AG10803 (cell line): ENCODE measurements around the gene COX6A2.
"Not testable (repeated sequence)": the region's sequence is repeated elsewhere in the genome, so short reads cannot be mapped to it uniquely, and the experiment has no call there.

Experiments
- DNase-seq: peaks from one replicate; pipeline ENCODE4 v3.0.0; 2010; ENCODE audit warnings: low read depth
- H3K4me3 ChIP-seq: 2 replicates; pipeline ENCODE4 v1.5.1; 2011; ENCODE audit warnings: mild to moderate bottlenecking, low read length, control low read depth
- TF ChIP-seq, protein P1 (sequence below): conservative IDR thresholded peaks from 2 replicates; pipeline ENCODE4 v1.5.1; 2011; ENCODE audit warnings: mild to moderate bottlenecking, low read length, control low read depth, inconsistent platforms

Gene COX6A2

DNA sequence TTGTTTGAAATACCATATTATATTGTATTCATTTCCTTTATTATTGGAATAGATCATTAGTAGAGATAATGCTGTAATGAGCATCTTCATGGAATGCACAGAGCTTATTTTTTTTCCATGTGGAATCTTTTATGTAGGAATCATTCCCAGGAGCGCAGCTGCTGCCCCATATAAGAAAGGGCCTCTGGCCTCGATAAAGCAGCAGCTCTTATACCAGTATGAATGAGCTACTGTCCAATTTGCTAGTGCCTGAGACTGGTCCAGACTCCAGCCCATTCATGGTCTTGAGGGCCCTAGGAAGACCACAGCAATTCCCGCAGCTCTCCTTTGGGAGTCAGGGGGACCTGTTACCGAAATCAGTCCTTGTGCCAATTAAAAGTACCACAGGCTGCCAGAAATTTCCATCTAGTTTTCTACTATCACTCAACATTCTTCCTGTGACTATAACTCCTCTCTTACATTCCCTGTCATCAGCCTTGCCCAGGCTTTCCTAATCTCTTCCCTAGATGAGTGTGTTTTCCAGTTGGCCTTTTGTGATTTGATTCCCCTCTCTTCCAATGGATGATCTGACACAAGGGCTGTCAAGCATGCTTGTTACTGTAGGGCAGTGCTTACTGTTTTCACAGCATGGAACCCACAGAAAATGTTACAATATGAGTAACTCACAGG, 12.5 kb upstream of the COX6A2 start:
- peak; percentile 15 for DNase-seq

DNA sequence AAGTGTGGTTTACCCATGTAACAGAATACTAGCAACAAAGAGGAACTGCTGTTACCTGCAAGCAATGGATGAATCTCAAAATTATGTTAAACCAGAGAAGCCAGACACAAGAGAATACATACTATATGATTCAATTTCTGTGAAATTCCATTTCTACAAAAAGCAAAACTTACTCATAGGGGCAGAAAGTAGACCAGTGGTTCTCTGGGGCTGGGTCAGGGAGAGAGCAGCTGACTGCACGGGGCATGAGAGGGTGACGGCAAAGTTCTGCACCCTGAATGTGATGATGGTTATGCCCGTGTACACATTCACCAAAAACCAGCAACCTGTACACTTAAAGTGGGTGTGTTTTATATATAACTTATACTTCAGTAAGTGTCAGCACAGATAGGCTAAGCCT, 11.4 kb upstream of the COX6A2 start:
- TF ChIP-seq, protein P1, sequence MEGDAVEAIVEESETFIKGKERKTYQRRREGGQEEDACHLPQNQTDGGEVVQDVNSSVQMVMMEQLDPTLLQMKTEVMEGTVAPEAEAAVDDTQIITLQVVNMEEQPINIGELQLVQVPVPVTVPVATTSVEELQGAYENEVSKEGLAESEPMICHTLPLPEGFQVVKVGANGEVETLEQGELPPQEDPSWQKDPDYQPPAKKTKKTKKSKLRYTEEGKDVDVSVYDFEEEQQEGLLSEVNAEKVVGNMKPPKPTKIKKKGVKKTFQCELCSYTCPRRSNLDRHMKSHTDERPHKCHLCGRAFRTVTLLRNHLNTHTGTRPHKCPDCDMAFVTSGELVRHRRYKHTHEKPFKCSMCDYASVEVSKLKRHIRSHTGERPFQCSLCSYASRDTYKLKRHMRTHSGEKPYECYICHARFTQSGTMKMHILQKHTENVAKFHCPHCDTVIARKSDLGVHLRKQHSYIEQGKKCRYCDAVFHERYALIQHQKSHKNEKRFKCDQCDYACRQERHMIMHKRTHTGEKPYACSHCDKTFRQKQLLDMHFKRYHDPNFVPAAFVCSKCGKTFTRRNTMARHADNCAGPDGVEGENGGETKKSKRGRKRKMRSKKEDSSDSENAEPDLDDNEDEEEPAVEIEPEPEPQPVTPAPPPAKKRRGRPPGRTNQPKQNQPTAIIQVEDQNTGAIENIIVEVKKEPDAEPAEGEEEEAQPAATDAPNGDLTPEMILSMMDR: no peak
- H3K4me3 ChIP-seq: no peak overlapping the region
- DNase-seq: no peak

More for the DNA sequence above, 12.5 kb upstream of the COX6A2 start:
- TF ChIP-seq, protein P1: no peak
- H3K4me3 ChIP-seq: no peak overlapping the region

DNA sequence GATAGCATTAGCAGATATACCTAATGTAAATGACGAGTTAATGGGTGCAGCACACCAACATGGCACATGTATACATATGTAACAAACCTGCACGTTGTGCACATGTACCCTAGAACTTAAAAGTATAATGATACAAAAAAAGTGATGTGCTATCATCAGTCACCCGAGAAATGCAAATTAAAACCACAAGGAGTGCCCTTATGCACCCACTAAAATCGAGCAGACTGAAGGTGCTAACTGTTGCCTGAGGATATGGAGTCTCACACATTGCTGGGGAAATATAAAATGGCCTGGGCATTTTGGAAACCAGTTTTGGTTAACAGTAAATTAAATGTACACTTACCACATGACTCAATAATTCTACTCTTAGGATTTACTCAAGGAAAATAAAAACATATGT, 10.9 kb upstream of the COX6A2 start:
- not testable (repeated sequence) for H3K4me3 ChIP-seq, DNase-seq

DNA sequence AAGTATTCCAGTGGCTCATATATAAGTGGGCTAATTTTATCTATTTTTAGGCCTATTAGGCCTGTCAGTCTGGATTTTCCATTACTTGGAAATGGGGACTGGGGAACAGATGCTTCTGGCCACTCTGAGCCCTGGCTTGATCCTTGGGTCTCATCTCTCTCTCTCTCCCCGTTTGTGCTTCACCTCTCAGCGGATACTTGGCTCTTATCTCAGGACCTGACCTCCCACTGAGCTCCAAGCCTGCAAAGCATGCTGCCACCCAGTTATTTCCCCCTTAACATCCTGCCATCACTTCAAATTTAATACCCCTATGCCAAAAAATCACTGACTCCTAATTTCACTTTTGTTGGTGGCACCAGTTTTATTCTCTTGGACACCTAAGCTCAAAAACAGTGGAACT, 10.3 kb upstream of the COX6A2 start:
- no peak overlapping the region for H3K4me3 ChIP-seq
- TF ChIP-seq, protein P1: no peak
- no peak for DNase-seq

DNA sequence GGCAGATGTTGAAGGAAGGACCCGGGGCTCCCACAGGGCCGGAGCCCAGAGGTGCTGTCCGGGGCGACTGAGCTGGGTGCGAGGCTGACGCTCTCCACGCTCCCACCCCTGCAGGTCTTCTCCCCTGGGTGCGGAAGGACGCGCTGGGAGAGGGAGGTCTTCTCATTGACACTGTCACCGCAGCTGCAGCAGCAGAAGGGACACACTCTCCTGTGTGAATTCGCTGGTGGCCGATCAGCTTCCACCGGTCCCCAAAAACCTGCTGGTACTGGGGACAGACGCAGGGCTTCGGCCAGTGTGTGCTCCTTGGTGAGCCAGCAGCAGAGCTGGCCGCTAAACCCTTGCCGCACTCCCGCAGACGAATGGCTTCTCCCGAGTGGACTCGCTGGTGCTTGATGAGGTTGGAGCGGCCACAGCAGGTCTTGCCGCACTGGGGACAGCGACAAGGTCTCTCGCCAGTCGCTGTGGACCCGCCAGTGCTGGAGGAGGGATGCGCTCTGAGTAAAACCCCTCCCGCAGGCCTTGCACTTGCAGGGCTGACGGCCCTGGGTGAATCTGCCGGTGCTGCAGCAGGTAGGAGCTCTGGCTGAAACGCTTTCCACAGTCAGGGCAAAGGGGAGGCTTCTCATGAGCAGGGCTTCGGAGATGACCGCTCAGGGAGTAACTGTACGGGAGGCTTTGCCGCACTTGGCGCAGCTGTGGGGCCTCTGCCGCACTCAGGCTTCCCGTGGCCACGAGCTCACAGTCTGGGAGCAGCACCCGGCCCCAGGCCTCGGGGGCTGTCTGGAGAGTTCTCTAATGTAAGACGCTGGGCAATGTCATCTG, 8.3 kb upstream of the COX6A2 start:
- no peak overlapping the region for H3K4me3 ChIP-seq
- no peak for DNase-seq
- TF ChIP-seq, protein P1: no peak

DNA sequence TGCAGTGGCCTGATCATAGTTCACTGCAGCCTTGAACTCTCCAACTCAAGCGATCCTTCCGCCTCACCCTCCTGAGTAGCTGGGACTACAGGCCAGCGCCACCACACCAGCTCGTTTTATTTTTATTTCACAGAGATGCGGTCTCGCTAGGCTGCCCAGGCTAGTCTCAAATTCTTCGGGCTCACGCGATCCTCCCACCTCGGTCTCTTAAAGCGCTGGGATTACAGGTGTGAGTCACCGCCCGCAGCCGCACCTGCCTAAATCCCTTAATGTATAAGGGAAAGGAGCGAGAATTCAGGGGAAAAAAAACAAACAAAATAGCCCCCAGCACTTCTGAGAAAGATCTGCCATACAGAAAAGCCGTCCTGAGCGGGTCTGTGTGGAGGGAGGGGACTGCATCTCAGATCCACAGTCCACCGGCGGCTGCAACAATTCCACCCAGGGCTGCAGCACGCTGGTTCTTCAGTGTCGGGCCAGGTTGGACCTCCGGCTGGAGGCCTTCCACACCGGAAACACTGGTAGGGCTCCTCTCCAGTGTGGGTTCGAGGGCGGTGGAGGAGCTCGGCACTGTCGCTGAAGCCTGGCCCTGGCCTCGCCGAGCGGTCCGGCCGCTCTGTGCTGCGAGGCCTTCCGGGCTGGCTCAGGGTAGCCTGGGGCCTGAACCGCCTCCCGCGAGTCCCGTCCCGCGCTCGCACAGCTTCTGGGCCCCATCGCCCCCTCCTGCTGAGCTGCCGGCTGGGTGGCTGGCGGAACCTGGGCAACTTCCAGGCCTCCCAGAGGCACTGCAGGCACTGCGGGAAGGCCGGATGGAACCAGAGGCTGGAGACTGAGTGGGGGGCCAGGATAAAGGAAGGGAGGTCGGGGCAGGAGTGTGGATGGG, 7.4 kb upstream of the COX6A2 start:
- no peak overlapping the region for H3K4me3 ChIP-seq
- no peak for DNase-seq
- TF ChIP-seq, protein P1: no peak

DNA sequence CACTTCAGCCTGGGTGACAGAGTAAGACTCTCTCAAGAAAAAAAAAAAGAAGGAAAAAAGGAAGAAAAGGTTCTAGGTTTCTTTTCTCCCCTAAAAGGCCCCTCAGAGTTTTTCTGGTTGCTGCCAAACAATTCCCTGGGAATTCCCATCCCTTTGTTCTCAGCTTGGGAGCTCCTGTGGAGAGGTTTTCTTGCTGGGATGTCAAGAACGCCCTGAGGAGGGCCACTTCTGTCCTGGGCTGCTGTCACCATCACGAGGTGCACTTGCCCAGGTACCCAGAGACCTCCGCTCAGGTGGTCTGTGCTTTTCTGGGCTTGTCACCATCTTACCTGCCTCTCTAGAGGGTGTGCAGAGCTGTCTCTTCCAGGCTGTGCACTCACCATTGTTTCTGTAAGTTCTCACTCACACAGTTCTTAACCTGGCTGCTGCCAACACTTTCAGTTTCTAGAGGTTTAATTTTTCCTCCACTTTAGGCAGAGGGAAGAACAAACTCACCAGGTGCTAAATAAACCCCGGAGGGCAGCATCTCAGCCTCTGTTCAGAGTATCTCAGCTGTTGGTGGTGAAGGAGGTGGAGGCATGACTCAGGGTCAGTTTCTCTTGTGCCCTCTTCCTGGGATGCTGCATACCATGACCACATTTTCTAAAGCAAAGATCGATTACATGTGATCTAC, 2.4 kb upstream of the COX6A2 start:
- H3K4me3 ChIP-seq: no peak overlapping the region
- TF ChIP-seq, protein P1: no peak
- no peak for DNase-seq
